ENCODE measurements around the gene SNX10. TPM values are rescaled to one million over a fixed set of nuclear protein-coding genes. Genes with fewer than 3 reads are reported as not detected.

Gene SNX10
- polyA plus RNA-seq, 1 donor (not counting 4 experiments of a cell fraction or from before 2014, with no cell fraction given) = 7.0 TPM

- dilution Hi-C loops (cut with MboI; ENCODE audit: extremely low pct_ligation_motif_present, low sequenced_read_pairs) = no loop called here
- no peaks in the 10 kb centered on the region for H3K79me2 ChIP-seq (ENCODE audit: control insufficient read depth, insufficient read depth, low read length)
- H4K20me1 ChIP-seq (ENCODE audit: control insufficient read depth, extremely low read depth, insufficient read depth, low read length) = no peaks in the 10 kb centered on the region
These were observed 37.1 kb downstream of the SNX10 start for GRCh38 chr7:26328498-26329390.

DNA sequence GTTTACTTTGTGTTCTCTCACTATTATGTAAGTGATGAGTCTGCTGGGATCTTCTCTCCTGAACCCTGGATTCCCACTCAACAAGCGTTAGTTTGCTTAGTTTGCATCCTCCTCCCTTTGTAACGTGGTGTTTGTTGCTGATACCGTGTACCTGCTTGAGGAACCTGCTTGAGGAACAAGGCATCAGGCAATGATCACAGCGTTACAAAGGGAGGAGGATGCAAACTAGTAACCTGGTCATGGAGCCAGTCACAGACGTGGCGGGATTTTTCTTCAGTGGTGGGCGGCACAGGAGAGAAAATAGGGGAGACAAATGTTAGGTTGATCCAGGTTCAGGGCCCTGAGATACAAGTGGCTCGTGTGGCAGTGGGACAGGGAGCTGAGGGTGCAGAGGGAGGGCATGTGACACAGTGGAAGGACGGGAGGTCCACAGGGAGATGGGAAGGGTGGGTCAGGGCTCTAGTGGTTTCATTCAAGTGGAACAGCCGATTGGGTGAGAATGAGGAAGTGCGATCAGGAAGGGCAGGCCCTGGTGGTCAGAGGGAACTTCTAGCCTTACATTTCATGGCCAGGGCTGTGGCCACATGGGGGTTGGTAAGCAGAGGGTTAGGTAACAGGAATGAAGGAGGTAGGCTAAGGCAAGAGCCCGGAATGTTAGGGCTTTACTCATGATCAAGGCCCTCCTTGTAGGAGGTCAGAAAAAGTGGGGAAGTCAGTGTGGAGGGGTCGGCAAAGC lies 38.0 kb downstream of the SNX10 start:
- no peaks in the 10 kb centered on the region for H3K79me2 ChIP-seq (ENCODE audit: control insufficient read depth, insufficient read depth, low read length)
- dilution Hi-C loops (cut with MboI; ENCODE audit: extremely low pct_ligation_motif_present, low sequenced_read_pairs) = no loop called here
- DNase-seq (ENCODE audit: low read depth, low spot score) (no peak), FAIRE-seq (no peak)
- no peaks in the 10 kb centered on the region for H3K27me3 ChIP-seq (ENCODE audit: control insufficient read depth, extremely low read depth, insufficient read depth, low read length)
- H3K9me1 ChIP-seq (ENCODE audit: control insufficient read depth, extremely low read depth, insufficient read depth, low read length) = no peaks in the 10 kb centered on the region
- TF ChIP-seq CTCF (optimal IDR thresholded peaks at IDR 0.05 in 1 of 3, IDR thresholded peaks at IDR 0.05 in 1 of 3, conservative IDR thresholded peaks at IDR 0.05 in 1 of 3; ENCODE audit: extremely low read depth in 1 of 3, insufficient read depth in 2 of 3, low read length in 3 of 3) (no peak), EZH2 (IDR thresholded peaks at IDR 0.05; ENCODE audit: low read length) (no peak)
- no peaks in the 10 kb centered on the region for H3K9me3 ChIP-seq (ENCODE audit: control insufficient read depth, low read depth, low read length)
- H3K27ac ChIP-seq (ENCODE audit: control insufficient read depth, insufficient read depth, low read length) = no peak overlapping the region
- H3K9ac ChIP-seq (ENCODE audit: control insufficient read depth, extremely low read depth, insufficient read depth, low read length) = no peak overlapping the region
- H3K4me1 ChIP-seq (ENCODE audit: control insufficient read depth, extremely low read depth, insufficient read depth, low read length) = no peaks in the 10 kb centered on the region
- H3K36me3 ChIP-seq (ENCODE audit: control insufficient read depth in 2 of 2, extremely low read depth in 1 of 2, insufficient read depth in 2 of 2, low read length in 2 of 2) = no peaks in the 10 kb centered on the region
- H4K20me1 ChIP-seq (ENCODE audit: control insufficient read depth, extremely low read depth, insufficient read depth, low read length) = no peaks in the 10 kb centered on the region
- no peak overlapping the region for H3K4me3 ChIP-seq (ENCODE audit: control insufficient read depth in 2 of 3, extremely low read depth in 1 of 3, insufficient read depth in 2 of 3, low read depth in 1 of 3, low read length in 3 of 3)
- no peak overlapping the region for H2AFZ ChIP-seq (ENCODE audit: control insufficient read depth, low read length)
- no peak overlapping the region for H3K4me2 ChIP-seq (ENCODE audit: control insufficient read depth, extremely low read depth, insufficient read depth, low read depth, low read length)

More at GRCh38 chr7:26328498-26329390, 37.1 kb downstream of the SNX10 start:
- Histone ChIP-seq H3K4me1 (ENCODE audit: control insufficient read depth, extremely low read depth, insufficient read depth, low read length) (no peaks in the 10 kb centered on the region), H3K36me3 (ENCODE audit: control insufficient read depth in 2 of 2, extremely low read depth in 1 of 2, insufficient read depth in 2 of 2, low read length in 2 of 2) (no peaks in the 10 kb centered on the region), H2AFZ (ENCODE audit: control insufficient read depth, low read length) (no peak overlapping the region), H3K27ac (ENCODE audit: control insufficient read depth, insufficient read depth, low read length) (no peak overlapping the region), H3K4me3 (ENCODE audit: control insufficient read depth in 2 of 3, extremely low read depth in 1 of 3, insufficient read depth in 2 of 3, low read depth in 1 of 3, low read length in 3 of 3) (no peak overlapping the region), H3K27me3 (ENCODE audit: control insufficient read depth, extremely low read depth, insufficient read depth, low read length) (no peaks in the 10 kb centered on the region), H3K4me2 (ENCODE audit: control insufficient read depth, extremely low read depth, insufficient read depth, low read depth, low read length) (no peak overlapping the region), H3K9ac (ENCODE audit: control insufficient read depth, extremely low read depth, insufficient read depth, low read length) (no peak overlapping the region), H3K9me1 (ENCODE audit: control insufficient read depth, extremely low read depth, insufficient read depth, low read length) (no peaks in the 10 kb centered on the region), H3K9me3 (ENCODE audit: control insufficient read depth, low read depth, low read length) (no peaks in the 10 kb centered on the region)
- TF ChIP-seq EZH2 (IDR thresholded peaks at IDR 0.05; ENCODE audit: low read length) (no peak), CTCF (optimal IDR thresholded peaks at IDR 0.05 in 1 of 3, IDR thresholded peaks at IDR 0.05 in 1 of 3, conservative IDR thresholded peaks at IDR 0.05 in 1 of 3; ENCODE audit: extremely low read depth in 1 of 3, insufficient read depth in 2 of 3, low read length in 3 of 3) (peak in 1 of 3 experiments; percentile 5)
- DNase-seq (ENCODE audit: low read depth, low spot score) (no peak), FAIRE-seq (no peak)

All from keratinocyte (primary cell).